GM13976 (cell line): Measurements from ENCODE around the gene CACTIN.
"Not testable (repeated sequence)": the region's sequence is repeated elsewhere in the genome, so short reads cannot be mapped to it uniquely, and the experiment has no call there.

Experiments used
- DNase-seq: peaks from one replicate; pipeline ENCODE4 v3.0.0; 2012; ENCODE audit warnings: low spot score
- CTCF ChIP-seq: IDR thresholded peaks from 2 replicates; pipeline ENCODE4 v1.5.1; 2012; ENCODE audit warnings: borderline replicate concordance, mild to moderate bottlenecking; ENCODE audit not compliant: insufficient read depth; ENCODE audit errors: extremely low read depth, missing control alignments, control extremely low read depth
- in situ Hi-C: fragments of 300-500 bp; cut with MboI; formaldehyde crosslinking; loops from one replicate; pipeline ENCODE4 v1.12.0; 2022; ENCODE audit warnings: low sequenced_read_pairs, mixed read lengths, inconsistent platforms; ENCODE audit not compliant: unreplicated experiment

Gene CACTIN

DNA sequence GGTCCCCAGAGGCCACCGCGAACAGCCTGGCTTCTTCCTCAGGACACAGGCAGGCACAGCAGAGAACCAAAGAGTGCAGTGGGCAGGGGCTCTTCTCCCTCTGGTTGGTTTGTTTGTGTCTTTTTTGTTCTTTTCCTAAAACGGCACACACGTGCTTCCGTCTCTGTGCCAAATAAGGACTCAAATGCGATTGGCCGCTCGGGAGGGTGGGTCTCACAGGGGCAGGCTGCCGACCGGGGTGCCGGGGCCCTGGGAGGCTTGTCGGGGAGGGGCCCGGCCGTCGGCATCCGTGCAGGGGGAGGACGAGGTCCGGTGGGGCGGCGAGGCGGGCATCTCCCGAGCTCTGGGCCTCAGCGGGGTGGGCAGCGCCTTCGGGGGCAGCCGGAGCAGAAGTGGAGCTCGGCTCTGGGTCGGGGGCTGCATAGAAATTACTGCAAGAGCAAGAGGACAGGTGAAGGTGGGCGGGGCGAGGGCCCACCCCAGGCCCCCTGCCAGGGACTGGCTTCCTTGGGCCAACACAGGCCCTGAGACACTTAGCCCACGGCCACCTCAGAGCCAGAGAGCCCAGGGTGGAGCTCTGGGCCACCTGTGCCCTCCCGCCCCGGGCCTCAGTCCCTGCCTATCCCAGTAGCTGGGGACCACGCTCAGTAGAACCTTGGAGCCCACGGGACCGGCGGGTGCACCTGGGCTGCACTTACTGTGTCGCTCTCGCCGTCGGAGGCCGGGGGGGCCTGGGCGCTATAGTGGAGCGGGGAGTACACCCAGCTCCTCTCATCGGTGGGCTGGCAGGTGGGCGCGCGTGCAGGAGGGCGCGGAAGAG, 6.4 kb upstream of the CACTIN start:
- DNase-seq: no peak
- in situ Hi-C loops: no loop called here
- no peak for TF ChIP-seq CTCF

DNA sequence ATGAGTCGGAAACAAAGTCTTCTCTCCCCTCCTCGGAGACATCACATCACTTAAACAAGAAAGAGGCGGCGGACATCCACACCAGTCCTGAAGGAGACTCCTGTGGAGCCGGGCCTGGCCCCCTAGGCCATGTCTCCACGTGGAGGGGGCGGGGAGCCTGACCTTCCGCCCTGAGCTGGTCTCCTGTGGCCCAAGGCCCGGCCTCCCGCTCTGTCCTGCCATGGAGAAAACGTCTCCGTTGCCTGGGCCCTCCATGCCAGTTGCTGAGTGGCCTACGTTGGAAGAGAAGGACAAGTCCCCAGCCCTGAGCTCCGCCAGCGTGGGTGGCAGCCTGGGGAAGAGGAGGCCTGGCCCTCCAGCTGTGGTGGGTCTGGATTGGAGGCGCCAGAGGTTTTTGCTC, 5.5 kb upstream of the CACTIN start:
- TF ChIP-seq CTCF: no peak
- in situ Hi-C loops: no loop called here
- DNase-seq: no peak

DNA sequence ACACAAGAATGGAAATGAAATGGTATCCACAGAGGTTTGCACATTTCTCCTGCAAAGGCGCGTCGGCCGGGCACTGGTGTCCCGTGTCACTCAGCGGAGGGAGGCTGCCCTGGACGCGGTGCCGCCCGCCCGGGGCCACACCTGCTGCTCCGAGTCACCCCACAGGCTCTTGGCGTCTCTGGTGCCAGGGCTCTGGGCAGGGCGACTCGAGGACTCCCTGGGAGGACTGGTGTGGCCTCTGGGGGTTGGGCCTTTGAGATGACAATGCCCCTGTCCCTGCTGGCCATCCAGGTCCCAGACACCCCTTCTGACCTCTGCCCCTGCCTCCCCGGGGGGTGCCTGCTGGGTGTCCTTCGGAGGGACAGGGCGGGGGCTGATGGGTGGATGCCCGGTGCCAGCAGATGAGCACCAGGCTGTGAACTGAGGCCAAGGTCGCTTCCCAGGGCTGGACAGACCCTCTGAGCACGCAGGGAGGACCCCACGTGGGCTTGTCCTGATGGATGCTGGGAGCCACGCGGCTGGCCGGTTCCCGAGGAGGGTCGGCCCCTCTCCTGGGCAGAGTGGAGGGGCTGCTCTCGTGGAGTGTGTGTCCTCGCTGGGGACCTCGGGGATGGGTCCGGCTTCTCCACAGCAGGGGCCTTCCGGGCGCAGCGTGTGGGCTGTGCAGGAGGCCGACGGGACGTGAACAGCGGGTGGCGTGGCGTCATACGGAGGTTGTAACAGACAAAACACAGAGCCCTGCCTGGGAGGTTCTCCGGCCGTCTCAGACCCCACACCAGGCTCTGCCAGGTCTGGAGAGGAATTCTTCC, 4.7 kb upstream of the CACTIN start:
- no peak for DNase-seq
- in situ Hi-C loops: no loop called here
- TF ChIP-seq CTCF: no peak

DNA sequence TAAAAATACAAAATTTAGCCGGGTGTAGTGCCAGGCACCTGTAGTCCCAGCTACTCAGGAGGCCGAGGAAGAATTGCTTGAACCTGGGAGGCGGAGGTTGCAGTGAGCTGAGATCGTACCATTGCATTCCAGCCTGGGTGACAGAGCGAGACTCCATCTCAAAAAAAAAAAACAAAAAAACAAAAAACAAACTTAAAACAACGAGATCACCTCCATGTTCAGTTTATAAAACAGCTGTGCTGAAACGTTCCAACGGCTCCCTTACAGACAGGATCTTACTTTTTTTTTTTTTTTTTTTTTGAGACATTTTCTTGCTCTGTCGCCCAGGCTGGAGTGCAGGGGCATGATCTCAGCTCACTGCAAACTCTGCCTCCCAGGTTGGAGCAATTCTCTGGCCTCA, 2.2 kb upstream of the CACTIN start:
- in situ Hi-C loops, DNase-seq: not testable (repeated sequence)

GRCh38 chr19:3627351-3627723, 747 bp upstream of the CACTIN start:
- no peak for DNase-seq
- in situ Hi-C loops: no loop called here
- no peak for TF ChIP-seq CTCF

GRCh38 chr19:3625996-3626472, 556 bp downstream of the CACTIN start:
- no peak for DNase-seq
- in situ Hi-C loops: no loop called here
- TF ChIP-seq CTCF: no peak

- in situ Hi-C loops: no loop called here
- no peak for DNase-seq
- no peak for TF ChIP-seq CTCF
These were observed 2.9 kb downstream of the CACTIN start for GRCh38 chr19:3623716-3624115.
